ENCODE measurements around the gene GRIA4.
"Not testable (repeated sequence)": the region's sequence is repeated elsewhere in the genome, so short reads cannot be mapped to it uniquely, and the experiment has no call there.

GRIA4 gene

DNA sequence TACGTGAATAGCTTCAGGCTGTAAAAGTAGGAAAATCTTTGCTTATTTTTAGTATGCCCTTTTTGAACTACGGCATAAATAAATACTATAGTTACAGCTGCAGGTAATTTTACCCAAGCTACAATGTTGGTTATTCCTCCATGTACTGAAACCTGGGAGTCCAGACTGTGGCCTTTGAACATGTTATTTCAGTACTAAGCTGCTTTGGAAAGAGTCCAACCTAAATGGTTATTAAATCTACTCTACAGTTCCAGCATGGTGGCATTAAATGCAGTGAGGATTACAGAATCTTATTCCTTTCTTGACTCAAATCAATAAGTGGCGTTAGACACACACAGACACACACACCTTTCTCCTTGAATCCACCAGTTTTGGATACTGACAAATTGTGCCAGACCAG, 247.1 kb downstream of the GRIA4 start:
- DNase-seq (ENCODE audit: low read depth in 1 of 2, low spot score in 1 of 2): no peak

DNA sequence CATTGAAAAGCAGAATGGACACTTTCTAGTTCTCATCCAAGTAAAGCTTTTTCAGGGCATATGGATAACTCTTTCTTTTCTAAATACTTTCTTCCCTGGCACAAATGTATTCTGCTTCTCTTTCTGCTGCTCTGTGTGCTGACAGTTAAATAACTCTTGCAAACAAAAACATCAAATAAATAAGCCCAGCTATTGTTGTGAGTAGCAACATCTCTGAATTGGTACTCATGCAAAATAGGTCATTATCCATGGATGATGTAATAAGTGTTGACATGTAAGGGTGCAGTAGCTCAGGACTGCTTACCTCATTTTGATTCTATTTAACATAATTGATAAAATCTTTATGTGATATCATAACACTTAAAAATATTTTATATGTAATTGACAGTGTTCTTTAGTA, 247.9 kb downstream of the GRIA4 start:
- DNase-seq (ENCODE audit: low read depth in 1 of 2, low spot score in 1 of 2): no peak

DNA sequence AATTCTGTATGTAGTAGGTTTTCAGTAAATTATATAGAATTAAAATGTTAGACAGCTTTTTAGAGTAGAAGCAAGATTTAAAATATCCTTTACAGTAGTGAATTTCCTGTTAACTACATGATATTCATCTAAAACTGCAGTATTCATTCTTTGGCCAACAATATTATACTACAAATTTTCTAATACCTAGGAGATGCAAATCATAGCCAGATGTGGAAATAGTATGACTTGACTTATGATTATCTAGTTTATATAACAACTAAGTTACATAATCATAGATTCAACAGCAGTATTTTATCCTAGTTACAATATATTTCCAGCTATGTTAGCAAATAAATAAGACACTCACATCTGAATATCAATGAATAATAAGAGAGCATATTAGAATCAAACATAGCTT, 249.0 kb downstream of the GRIA4 start:
- DNase-seq (ENCODE audit: low read depth in 1 of 2, low spot score in 1 of 2): no peak

DNA sequence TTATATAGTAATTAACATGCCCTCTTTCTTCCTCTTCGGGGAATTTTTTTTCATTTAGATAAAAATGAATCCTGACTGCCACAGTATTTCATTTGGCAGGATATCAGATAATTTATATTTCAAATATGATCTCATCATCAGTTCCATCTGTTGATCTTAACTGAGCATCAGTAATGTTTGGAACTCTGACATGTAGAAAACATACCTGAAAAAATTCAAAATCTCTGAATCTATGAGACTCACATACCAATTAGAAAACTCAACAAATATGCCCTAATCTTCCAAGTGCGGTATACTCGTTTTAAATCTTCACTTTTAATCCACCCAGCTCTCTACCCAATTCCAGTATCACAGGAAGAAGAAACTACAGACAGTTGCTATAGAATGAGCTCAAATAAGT, 250.2 kb downstream of the GRIA4 start:
- DNase-seq (ENCODE audit: low read depth in 1 of 2, low spot score in 1 of 2): no peak

DNA sequence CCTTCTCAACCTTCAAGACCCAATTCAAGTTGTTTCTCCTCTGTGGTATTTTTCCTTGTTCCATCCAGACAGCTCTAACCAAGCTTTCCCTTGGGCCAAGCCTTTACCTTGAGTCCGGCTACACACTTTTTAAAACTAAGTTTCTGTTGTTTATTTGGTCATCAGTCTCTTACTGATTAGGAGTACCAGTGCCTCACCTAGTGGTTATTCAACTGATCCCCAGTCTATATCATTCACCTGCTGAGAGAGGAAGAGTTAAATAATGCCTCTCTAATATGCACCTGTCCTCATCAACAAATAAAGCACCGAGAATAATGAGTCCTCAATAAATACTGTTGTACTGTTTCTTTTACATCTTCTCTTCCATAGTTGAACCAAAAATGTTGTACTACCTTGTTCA, 251.4 kb downstream of the GRIA4 start:
- no peak for DNase-seq (ENCODE audit: low read depth in 1 of 2, low spot score in 1 of 2)

DNA sequence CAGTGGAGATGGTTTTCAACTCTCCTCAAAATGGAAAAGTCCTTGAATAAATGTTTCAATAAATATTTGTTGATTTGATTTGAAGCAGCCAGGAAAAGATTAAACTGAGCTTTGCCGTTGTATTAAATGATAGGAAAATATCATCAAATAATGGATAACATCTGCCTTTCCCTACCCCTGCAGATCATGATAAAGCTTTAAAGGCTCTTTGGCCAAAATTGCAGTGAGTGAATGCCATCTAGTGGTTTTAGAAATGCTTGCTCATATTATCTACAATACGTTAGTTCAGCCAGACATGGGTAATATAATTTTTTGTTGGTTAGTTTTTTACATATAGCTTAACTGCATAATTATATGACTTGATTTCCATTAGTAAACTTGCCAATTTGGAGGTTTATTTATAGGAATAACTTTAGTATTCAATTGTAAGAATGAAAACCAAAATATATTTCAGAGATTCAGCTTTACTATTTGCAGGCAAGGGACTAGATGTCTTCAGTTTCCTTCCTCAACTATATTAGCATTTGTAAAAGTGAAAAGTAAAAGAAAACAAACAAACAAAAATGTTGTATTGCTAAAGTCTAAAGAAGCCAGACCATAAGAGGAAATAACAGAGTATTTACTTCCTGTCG, 253.0 kb downstream of the GRIA4 start:
- no peak for DNase-seq (ENCODE audit: low read depth in 1 of 2, low spot score in 1 of 2)

DNA sequence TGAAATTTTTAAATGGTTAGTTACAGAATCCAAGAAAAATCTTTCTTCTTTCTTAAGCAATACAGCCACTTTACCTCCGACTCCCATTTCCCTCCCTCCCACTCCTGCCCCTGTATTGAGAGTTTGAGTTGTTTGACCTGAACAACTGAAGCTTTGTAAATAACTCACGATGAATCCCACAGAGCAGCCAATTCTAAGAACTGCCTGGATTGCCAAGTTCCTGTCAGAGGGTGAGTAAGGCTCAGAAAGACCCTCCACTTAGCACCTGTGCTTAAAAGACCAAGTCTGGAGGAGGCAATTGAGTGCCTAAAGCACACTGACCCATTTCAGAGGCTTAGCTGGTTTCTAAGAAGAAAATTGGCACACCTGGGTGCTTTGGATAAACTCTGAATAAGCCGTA, 253.7 kb downstream of the GRIA4 start:
- no peak for DNase-seq (ENCODE audit: low read depth in 1 of 2, low spot score in 1 of 2)

DNA sequence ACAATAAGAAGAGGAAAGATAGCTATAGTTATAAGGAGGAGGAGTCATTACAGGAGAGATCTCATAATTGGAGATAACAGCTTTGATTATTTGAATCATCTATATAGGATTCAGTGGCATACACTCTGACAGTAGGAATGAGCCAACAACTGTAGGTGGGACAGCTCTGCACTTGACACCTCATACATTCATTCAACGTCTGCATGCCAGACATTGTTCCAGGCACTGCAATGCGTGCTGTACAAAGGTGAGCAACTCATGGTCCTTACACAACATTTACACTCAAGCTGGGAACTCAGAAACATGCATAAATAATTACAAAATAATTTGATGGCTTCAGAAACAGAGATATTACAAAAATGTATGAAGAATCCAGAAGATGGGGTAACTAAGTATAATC, 257.9 kb downstream of the GRIA4 start:
- DNase-seq (ENCODE audit: low read depth in 1 of 2, low spot score in 1 of 2): no peak

DNA sequence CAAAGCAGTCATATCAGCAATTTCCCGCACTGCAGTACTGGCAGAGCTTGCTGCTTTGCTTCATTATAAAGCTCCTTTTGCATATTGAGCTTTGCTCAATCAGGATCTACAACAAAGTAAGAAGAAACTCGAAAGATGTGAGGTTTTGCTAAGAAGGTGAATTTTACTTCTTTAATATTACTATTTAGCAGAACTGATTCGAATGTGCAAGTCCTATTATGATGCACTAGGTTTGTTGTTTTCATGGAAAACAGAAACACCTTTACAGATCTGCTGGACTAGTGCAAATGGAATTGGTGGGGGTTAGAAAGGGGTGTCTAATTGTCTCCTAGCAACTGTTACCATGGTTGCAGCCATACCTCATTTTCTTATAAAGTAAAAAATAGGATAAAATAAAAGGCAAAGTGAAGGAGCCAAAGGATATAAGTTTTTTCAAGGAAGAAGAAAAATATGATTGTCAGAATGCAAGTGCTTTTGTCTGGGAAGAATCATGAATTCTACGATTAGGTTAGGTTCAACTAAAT, 259.0 kb downstream of the GRIA4 start:
- DNase-seq (ENCODE audit: low read depth in 1 of 2, low spot score in 1 of 2): no peak

DNA sequence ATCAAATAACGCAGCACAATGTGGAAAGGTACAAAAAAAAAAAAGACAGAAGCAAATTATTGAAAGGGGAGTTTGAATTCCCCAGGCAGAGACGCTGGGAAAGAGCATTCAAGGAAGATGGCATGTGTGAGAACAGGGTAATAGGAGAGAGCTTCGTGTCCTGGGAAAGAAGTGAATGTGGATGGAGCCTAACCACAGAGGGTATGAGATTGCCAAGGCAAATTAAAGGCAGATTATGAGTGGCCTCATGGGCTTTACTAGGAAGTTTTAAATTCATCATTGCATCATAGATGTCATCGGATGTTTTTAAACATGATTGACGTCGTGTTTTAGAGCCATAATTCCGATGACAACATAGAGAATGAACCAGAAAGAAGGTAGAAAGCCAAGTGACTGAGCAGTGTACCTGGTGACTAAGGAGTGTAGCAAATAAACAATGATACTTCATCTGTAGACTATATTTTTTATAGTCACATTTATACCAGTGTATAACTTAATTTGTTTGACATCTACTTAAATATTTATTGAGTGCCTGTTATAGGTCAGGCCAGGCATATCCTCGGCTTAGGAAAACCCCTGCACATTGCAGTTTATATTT, 260.7 kb downstream of the GRIA4 start:
- DNase-seq (ENCODE audit: low read depth in 1 of 2, low spot score in 1 of 2): no peak

DNA sequence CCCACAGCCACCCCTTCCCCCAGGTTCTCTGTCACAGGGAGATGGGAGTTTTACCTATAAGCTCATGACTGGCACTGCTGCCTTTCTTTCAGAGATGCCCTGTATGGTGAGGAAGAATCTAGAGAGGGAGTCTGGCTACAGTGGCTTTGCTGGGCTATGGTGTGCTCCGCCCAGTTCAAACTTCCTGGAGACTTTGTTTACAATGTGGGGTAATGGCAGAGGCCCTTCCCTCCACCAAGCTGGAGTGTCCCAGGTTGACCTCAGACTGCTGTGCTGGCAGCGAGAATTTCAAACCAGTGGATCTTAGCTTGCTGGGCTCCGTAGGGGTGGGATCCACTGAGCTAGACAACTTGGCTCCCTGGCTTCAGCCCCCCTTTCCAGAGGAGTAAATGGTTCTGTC, 268.6 kb downstream of the GRIA4 start:
- DNase-seq (ENCODE audit: low read depth in 1 of 2, low spot score in 1 of 2): no peak

DNA sequence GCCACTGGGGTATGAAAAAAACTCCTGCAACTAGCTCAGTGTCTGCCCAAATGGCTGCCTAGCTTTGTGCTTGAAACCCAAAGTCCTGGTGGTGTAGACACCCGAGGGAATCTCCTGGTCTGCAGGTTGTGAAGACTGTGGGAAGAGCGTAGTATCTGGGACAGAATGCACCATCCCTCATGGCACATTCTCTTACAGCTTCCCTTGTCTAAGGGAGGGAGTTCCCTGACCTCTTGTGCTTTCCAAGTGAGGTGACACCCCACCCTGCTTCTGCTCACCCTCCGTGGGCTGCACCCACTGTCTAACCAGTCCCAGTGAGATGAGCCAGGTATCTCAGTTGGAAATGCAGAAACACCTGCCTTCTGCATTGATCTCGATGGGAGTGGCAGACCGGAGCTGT, 269.1 kb downstream of the GRIA4 start:
- DNase-seq (ENCODE audit: low read depth in 1 of 2, low spot score in 1 of 2): not testable (repeated sequence)

DNA sequence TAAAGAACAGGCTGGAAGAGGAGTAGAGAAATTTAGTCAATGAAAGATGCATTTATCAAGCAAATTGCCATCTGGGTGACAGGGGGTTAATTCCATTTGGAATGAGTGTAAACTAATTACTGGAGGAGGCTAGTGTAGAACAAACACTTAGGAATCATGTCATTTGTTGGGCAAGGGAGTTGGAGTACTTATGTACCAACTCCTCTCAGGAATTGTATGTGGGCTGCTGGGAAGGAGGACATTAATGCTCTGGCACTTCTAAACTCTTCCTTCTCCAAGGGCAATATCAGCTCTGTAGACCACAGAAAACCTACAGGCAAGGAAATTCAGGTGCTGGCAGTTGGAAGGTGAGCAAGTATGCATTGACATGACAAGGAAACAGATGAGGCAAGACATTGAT, 271.2 kb downstream of the GRIA4 start:
- DNase-seq (ENCODE audit: low read depth in 1 of 2, low spot score in 1 of 2): no peak

DNA sequence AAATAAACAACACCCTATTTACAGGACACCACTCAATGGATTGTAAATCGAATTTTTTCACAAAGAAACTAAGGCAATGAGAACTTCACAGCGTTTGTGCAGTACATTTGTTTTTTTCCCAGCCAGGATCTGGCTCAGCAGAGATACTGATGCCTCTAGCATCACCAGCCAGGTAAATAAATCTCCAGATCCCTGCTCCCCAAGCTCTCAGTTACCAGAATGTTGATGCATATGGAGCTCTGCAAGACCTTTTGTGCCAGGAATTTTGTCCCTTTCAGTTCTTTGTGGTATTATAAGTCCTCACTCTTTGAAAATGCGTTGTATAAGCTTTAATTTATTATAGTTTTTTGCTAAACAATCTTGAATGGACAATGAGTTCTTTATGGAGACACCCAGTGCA, 274.6 kb downstream of the GRIA4 start:
- DNase-seq (ENCODE audit: low read depth in 1 of 2, low spot score in 1 of 2): no peak

DNA sequence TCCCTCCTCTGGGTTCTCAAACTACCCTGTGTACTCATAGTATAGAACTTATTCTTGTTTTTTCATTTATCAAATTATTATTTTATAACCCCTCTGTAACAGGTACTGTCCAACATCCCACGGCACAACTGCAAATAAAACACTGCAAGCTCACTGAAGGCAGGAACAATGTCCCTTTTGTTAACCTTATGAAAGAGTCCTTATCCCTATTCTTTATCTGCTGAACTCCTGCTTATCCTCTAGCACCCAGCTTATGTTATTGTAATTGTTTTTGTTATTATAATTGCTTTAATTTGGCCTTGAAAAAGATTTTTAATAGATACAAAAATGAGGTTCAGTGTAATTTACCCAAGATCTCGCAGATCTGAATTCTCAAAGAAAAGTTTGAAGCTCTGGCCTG, 281.8 kb downstream of the GRIA4 start:
- no peak for DNase-seq (ENCODE audit: low read depth in 1 of 2, low spot score in 1 of 2)

DNA sequence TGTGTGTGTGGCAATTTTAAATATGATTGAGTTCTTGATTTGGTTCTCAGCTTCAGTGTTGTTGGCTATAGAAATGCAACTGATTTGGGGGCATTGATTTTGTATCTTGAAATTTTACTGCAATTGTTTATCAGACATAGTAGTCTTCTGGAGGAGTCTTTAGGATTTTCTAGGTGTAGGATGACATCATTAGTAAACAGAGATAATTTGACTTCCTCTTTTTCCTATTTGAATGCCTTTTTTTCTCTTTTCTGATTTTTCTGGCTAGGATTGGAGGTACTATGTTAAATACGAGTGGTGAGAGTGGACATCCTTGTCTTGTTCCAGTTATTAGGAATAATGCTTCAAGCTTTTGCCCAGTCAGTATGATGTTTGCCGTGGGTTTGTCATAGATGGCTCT, 287.3 kb downstream of the GRIA4 start:
- no peak for DNase-seq (ENCODE audit: low read depth in 1 of 2, low spot score in 1 of 2)

DNA sequence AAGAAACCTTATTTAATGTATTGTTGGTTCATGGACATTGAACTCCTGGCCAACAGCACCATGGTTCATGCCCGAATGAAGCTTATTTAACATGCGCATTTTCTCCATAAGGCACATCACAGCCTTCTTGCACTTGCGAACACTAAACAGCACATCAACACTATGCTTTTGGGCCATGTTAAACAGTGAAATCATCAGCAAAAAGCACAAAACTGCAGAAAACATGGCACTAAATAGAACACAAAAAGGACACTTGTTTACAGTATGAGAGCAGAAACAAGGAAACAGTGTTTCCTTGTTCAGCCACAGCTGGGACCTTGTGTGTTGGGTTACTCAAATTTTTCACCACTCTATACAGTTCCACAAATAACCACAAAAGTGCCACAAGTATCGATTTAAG, 289.9 kb downstream of the GRIA4 start:
- DNase-seq (ENCODE audit: low read depth in 1 of 2, low spot score in 1 of 2): no peak

DNA sequence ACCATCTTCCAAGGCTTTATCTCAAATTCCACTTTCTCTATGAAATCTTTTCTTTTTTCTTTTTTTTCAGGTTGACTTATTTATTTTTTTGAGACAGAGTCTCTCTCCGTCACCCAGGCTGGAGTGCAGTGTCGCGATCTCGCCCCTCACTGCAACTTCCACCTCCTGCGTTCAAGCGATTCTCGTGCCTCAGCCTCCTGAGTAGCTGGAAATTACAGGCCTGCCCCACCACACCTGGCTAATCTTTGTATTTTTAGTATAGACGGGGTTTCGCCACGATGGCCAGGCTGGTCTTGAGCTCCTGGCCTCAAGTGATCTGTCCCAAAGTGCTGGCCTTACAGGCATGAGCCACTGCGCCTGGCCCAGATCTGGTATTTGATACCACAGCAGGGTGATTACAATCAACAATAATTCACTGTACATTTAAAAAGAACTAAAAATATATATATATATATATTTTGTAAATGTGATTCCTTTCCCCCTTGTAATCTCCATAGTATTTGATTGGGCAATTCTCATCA, 290.7 kb downstream of the GRIA4 start:
- no peak for DNase-seq (ENCODE audit: low read depth in 1 of 2, low spot score in 1 of 2)

DNA sequence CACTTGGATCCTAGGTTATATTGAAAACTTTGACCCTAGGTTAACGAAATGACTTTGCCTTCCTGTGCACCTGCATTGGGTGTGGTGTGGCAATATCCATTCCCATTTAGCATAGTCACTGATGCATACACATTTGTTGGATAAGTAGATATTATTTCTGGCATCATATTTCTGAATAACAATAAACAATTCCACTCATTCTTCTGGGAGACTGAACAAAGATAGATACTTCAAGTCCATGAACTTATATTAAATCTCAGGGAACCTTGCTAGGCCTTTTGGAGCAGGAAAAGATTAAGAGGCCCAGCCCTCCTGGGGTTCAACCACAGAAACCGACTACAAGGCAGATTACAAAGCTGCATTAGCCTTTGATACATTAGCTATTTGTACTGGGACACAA, 293.2 kb downstream of the GRIA4 start:
- DNase-seq (ENCODE audit: low read depth in 1 of 2, low spot score in 1 of 2): no peak

DNA sequence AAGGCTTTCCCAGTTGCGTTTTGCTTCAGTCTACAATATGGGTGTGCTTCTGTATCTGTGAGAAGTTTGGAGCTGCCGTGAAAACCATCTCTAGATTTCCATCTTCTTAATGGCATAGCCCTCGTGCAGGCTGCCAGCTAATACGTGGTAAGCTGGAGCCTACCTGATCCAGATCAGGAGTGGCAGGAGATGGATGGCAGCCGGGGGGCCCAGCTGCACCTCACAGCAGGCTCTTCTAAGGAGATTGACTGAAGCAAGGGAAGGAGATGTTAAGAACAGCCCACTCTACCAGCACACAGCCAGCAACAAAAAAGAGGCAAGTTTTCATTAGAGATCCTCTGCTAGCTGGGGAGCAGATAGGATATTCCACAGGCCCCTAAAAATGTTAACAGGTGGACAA, 296.6 kb downstream of the GRIA4 start:
- DNase-seq (ENCODE audit: low read depth in 1 of 2, low spot score in 1 of 2): no peak

DNA sequence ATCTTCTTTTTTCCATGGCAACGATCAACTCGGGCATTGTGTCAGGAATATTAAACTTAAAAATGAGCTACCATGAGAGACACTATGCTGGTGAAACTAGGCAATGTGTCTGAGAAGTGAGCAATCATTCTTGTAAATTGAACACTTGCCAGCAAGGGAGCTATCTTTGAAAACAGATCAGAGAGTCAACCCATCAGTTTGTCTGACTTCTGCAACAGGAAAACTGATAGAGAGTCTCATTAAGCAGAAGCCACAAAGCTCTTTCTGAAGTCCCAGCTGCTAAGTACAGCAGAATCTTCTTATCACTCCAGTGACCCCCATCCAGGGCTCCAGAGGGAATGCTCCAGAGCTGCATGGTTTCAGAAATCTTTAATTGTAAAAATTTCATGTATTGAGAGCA, 297.4 kb downstream of the GRIA4 start:
- DNase-seq (ENCODE audit: low read depth in 1 of 2, low spot score in 1 of 2): no peak

DNA sequence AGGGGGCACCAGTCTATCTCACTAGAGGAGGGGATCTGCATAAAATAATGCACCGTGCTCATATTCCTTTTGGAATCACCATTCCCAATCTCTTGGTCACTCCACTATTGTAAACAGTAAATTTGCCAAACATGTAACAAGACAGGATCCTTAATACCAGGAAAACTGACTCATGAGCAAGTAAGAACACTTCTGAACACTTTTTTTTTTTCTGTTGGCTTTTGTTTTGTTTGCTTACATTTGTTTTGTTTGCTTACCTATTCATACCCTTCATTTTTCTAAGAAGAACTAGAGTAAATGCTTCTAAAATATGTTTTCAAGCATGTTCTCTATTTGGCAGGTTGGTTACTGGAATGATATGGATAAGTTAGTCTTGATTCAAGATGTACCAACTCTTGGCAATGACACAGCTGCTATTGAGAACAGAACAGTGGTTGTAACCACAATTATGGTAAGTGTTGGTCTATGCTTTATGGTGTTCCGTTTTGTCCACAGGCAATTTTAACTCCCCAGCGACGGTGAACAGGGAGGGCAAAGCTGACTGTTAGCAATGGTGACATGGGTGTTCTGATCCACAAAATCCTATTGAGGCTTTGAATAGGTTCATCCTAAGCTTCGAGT, 300.3 kb downstream of the GRIA4 start:
- no peak for DNase-seq (ENCODE audit: low read depth in 1 of 2, low spot score in 1 of 2)

DNA sequence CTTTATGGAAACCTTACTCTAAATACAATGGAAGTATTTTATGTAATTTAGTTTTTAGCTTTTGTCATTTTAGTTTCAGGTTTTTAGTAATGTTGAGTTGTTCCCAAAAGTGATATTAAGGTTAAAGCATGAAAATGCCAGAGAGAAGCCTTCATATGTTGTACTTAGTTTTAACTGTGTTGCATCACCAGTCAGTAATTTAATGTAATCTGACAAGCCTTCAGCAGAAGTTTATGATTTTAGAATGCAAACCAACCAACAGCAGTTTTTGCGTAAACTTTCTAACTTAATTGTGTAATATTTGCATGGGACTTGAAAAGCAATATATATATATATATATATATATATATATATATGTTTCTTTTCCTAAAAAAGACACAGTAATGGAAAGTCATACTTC, 301.6 kb downstream of the GRIA4 start:
- DNase-seq (ENCODE audit: low read depth in 1 of 2, low spot score in 1 of 2): no peak

Measured in activated T-helper 1 cell treated with anti-CD3 and anti-CD28 coated beads, Interleukin-2, amount 50 U/mL, for 16 hours (primary cell).